ENCODE measurements around the gene YDJC.
A peak's percentile ranks its signal among the peaks of the same experiment; 100 is the strongest.
"Not testable (repeated sequence)": the region's sequence is repeated elsewhere in the genome, so short reads cannot be mapped to it uniquely, and the experiment has no call there.

The YDJC gene

GRCh38 chr22:21651521-21652009 lies 21.7 kb upstream of the YDJC start:
- DNase-seq: no peak

GRCh38 chr22:21650823-21651520 lies 21.1 kb upstream of the YDJC start:
- peak in 2 of 3 experiments; percentile 56 to 63 for DNase-seq

- DNase-seq: no peak
These were observed 20.5 kb upstream of the YDJC start for GRCh38 chr22:21650280-21650679.

GRCh38 chr22:21646608-21647590 lies 17.1 kb upstream of the YDJC start:
- peak; percentile 51 to 77 (median 65) for DNase-seq

- not testable (repeated sequence) for DNase-seq
These were observed 15.7 kb upstream of the YDJC start for GRCh38 chr22:21645513-21645912.

GRCh38 chr22:21643533-21644357 lies 13.9 kb upstream of the YDJC start:
- peak in 1 of 3 experiments; percentile 12 for DNase-seq

- peak; percentile 26 to 70 (median 68) for DNase-seq
These were observed 13.0 kb upstream of the YDJC start for GRCh38 chr22:21642584-21643448.

GRCh38 chr22:21641789-21642583 lies 12.2 kb upstream of the YDJC start, which contains the start of gene SDF2L1:
Gene SDF2L1, plus strand, starts transcription at chr22:21642302. Its CDS starts 35 bp downstream, at chr22:21642337.
- peak; percentile 92 to 96 (median 96) for DNase-seq

GRCh38 chr22:21641417-21641788 lies 11.6 kb upstream of the YDJC start:
- DNase-seq: peak in 2 of 3 experiments; percentile 53 to 74

- DNase-seq: no peak
These were observed 11.0 kb upstream of the YDJC start for GRCh38 chr22:21640810-21641209.

GRCh38 chr22:21639359-21639758 lies 9.5 kb upstream of the YDJC start:
- no peak for DNase-seq

GRCh38 chr22:21637450-21637849 lies 7.6 kb upstream of the YDJC start:
- not testable (repeated sequence) for DNase-seq

- DNase-seq: no peak
These were observed 6.9 kb upstream of the YDJC start for GRCh38 chr22:21636629-21637218.

GRCh38 chr22:21635771-21636510 lies 6.1 kb upstream of the YDJC start:
- no peak for DNase-seq

- DNase-seq: no peak
These were observed 5.0 kb upstream of the YDJC start for GRCh38 chr22:21634844-21635243.

GRCh38 chr22:21634081-21634480 lies 4.3 kb upstream of the YDJC start:
- no peak for DNase-seq

GRCh38 chr22:21633481-21633880 lies 3.7 kb upstream of the YDJC start:
- DNase-seq: no peak

GRCh38 chr22:21632931-21633330 lies 3.1 kb upstream of the YDJC start:
- no peak for DNase-seq

GRCh38 chr22:21632237-21632895 lies 2.5 kb upstream of the YDJC start, which contains the start of gene CCDC116:
Gene CCDC116, plus strand, starts transcription at chr22:21632760. Its CDS starts 422 bp downstream, at chr22:21633182.
- peak in 1 of 3 experiments; percentile 2 for DNase-seq
